HL-60 (cell line): Measurements from ENCODE around the gene INTS7.

Experiments
- CTCF ChIP-seq: IDR thresholded peaks from one replicate; pipeline ENCODE4 v1.5.1; 2011; ENCODE audit warnings: low read length, control low read depth, inconsistent platforms; ENCODE audit not compliant: insufficient read depth
- GABPA ChIP-seq: IDR thresholded peaks from 2 replicates; pipeline ENCODE4 v1.6.1; 2012; ENCODE audit warnings: low read depth
- POLR2AphosphoS5 ChIP-seq: IDR thresholded peaks from 2 replicates; pipeline ENCODE4 v1.6.1; 2012; ENCODE audit warnings: low read depth
- REST ChIP-seq: IDR thresholded peaks from 2 replicates; pipeline ENCODE4 v1.6.1; 2012; ENCODE audit warnings: low read depth; ENCODE audit not compliant: insufficient replicate concordance

GRCh38 chr1:211921579-211922095 is 113.7 kb downstream of the INTS7 start:
- TF ChIP-seq CTCF: no peak
- no peak for TF ChIP-seq POLR2AphosphoS5
- TF ChIP-seq GABPA: no peak
- TF ChIP-seq REST: no peak
